Kidney epithelial cell (primary cell): ENCODE results near the gene FBLN1. TPM values are rescaled to one million over a fixed set of nuclear protein-coding genes. Genes with fewer than 3 reads are reported as not detected.
A peak's percentile ranks its signal among the peaks of the same experiment; 100 is the strongest.

Experiments
- DNase-seq: peaks from one replicate; pipeline ENCODE4 v3.0.0-alpha.2; 2010; ENCODE audit warnings: low read depth
- H3K27me3 ChIP-seq: 2 replicates; pipeline ENCODE4 v1.6.0; 2011; ENCODE audit warnings: low read length; ENCODE audit not compliant: control insufficient read depth, insufficient read depth
- H3K36me3 ChIP-seq: 2 replicates; pipeline ENCODE4 v1.5.1; 2011; ENCODE audit warnings: low read length; ENCODE audit not compliant: control insufficient read depth, insufficient read depth
- H3K4me3 ChIP-seq: 2 replicates; pipeline ENCODE4 v1.5.1; 2011; ENCODE audit warnings: low read depth, mild to moderate bottlenecking, control low read depth, low read length
- total RNA-seq: library from RNA; depleted of rRNA; stranded (reverse); fragments of >200 nt; gene quantifications from 2 replicates; pipeline ENCODE4 v1.2.3, GENCODE V29; 2015
- TF ChIP-seq, protein P1 (sequence below): IDR thresholded peaks from 2 replicates; pipeline ENCODE4 v1.5.1; 2011; ENCODE audit warnings: mild to moderate bottlenecking, moderate library complexity, low read length, control low read depth, inconsistent platforms; ENCODE audit not compliant: insufficient read depth, poor library complexity, severe bottlenecking

FBLN1 gene
- total RNA-seq, 1 donor from 2014 or later, result 32.8 TPM

DNA sequence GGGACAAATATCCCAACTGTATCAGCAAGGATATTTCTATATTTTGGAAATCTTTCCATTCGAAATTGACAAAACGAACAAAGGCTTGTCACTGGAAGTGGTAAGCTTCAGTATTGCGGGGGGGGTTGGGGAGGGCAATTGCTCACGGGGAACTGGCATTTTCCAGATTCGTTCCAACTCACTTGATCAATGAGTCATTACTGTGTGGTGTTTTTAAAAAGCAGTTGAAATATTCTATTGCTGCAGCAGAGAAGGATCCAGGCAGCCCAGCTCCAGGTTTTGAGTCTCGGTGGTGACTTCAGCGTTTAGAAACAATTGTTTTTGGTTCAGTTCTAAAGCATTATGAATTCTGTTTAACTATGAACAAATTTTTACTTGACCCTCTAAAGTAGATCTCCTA, 33.8 kb upstream of the FBLN1 start:
- TF ChIP-seq, protein P1, sequence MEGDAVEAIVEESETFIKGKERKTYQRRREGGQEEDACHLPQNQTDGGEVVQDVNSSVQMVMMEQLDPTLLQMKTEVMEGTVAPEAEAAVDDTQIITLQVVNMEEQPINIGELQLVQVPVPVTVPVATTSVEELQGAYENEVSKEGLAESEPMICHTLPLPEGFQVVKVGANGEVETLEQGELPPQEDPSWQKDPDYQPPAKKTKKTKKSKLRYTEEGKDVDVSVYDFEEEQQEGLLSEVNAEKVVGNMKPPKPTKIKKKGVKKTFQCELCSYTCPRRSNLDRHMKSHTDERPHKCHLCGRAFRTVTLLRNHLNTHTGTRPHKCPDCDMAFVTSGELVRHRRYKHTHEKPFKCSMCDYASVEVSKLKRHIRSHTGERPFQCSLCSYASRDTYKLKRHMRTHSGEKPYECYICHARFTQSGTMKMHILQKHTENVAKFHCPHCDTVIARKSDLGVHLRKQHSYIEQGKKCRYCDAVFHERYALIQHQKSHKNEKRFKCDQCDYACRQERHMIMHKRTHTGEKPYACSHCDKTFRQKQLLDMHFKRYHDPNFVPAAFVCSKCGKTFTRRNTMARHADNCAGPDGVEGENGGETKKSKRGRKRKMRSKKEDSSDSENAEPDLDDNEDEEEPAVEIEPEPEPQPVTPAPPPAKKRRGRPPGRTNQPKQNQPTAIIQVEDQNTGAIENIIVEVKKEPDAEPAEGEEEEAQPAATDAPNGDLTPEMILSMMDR, result no peak
- H3K4me3 ChIP-seq, result no peak overlapping the region
- no peaks in the 10 kb centered on the region for H3K27me3 ChIP-seq
- no peaks in the 10 kb centered on the region for H3K36me3 ChIP-seq
- DNase-seq, result peak; percentile 25

GRCh38 chr22:45469281-45470073, 33.2 kb upstream of the FBLN1 start:
- H3K27me3 ChIP-seq, result no peaks in the 10 kb centered on the region
- no peak overlapping the region for H3K4me3 ChIP-seq
- no peaks in the 10 kb centered on the region for H3K36me3 ChIP-seq
- no peak for DNase-seq
- TF ChIP-seq, protein P1, result no peak

- no peak overlapping the region for H3K4me3 ChIP-seq
- no peak for DNase-seq
- TF ChIP-seq, protein P1, result no peak
- peaks cover 6% of the 10 kb centered on the region for H3K27me3 ChIP-seq
- H3K36me3 ChIP-seq, result no peaks in the 10 kb centered on the region
These were observed 31.8 kb upstream of the FBLN1 start for GRCh38 chr22:45470871-45471270.

- H3K27me3 ChIP-seq, result peaks cover 11% of the 10 kb centered on the region
- H3K36me3 ChIP-seq, result no peaks in the 10 kb centered on the region
- TF ChIP-seq, protein P1, result no peak
- H3K4me3 ChIP-seq, result no peak overlapping the region
- no peak for DNase-seq
These were observed 30.3 kb upstream of the FBLN1 start for GRCh38 chr22:45472426-45472825.

GRCh38 chr22:45473626-45474237, 29.0 kb upstream of the FBLN1 start:
- Histone ChIP-seq H3K27me3 (peaks cover 11% of the 10 kb centered on the region), H3K4me3 (no peak overlapping the region), H3K36me3 (no peaks in the 10 kb centered on the region)
- TF ChIP-seq, protein P1, result no peak
- no peak for DNase-seq
